M059J (cell line): Measurements from ENCODE around the gene PCNX4. TPM values are rescaled to one million over a fixed set of nuclear protein-coding genes. Genes with fewer than 3 reads are reported as not detected.

Source experiments
- DNase-seq: peaks from one replicate; pipeline ENCODE4 v3.0.0-alpha.2; 2012; ENCODE audit warnings: low read depth
- total RNA-seq: library from RNA; depleted of rRNA; stranded (reverse); fragments of >200 nt; shearing (Covaris generic); gene quantifications from 2 replicates; pipeline ENCODE4 v1.2.3, GENCODE V29; 2014; rRNA removed

PCNX4 gene
- total RNA-seq, 1 experiment from 2014 or later: 85.1 TPM

DNA sequence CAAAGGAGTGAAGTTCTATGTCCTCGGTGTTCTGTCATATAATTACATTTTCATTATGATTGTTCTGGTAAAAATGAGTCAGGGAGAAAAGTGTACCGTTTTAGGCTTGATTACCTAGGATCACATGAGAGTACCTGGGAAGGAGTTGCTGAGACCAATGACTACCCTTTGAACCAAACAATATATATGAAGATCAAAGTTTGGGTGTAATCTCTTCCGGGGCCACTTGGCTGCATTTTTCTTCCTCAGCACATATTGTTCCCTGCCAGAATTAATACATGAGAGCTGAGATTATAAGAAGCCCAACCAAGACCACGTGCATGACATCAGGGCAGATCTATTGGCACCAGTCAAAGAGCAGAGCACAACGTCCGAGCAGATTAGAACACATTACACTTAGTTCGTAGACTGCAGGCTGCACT is 114.5 kb downstream of the PCNX4 start:
- DNase-seq: no peak

DNA sequence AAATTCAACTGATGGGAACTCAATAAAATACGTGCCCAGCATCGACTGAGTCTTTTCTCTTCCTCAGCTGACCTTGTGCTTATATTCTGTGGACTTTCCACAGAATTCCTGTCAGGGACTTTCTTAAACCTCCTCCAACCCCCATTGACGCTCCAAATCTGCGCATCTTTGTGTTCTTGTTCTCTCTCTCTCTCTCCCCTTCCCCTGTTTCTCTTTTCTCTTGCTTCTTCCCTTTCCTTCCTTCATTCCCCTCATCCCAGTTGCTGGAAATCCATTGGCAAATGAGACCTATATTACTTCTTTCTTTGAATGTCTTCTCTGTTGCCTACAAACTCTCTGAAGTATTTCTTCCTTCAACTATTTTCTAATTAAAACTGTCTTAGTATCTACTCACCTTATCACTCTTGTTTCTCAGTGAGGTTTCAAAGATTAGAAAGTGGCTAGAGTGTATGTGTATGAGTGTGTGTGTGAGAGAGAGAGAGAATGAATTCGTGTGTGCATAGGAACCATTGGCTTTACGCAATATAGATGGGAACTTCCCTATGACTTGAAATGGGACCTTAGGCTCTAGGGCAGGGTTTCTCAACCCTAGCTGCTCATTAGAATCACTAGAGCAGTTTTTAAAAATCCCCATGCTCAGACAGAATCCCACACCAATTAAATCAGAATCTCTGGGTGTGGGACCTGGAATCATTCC is 115.3 kb downstream of the PCNX4 start:
- no peak for DNase-seq

GRCh38 chr14:60210703-60211102 is 119.0 kb downstream of the PCNX4 start:
- DNase-seq: no peak

DNA sequence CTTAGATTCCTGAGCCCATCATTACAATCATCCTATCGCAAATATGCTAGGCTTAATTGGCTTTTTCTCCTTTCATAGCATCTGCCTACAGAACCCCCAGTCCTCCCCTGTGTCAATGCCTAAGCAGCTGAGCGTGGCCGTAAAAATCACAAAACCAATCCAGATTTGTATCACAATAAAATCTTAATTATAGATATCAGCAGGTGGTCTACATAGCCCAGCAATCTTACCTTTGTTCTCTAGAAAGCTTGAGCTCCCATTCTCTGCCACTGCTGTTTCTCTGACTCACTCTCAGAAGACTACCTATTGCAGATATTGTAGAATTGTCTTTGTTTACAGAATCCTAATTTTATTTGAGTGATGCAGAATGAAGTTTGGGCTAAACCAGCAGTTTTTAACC is 119.4 kb downstream of the PCNX4 start:
- DNase-seq: no peak

DNA sequence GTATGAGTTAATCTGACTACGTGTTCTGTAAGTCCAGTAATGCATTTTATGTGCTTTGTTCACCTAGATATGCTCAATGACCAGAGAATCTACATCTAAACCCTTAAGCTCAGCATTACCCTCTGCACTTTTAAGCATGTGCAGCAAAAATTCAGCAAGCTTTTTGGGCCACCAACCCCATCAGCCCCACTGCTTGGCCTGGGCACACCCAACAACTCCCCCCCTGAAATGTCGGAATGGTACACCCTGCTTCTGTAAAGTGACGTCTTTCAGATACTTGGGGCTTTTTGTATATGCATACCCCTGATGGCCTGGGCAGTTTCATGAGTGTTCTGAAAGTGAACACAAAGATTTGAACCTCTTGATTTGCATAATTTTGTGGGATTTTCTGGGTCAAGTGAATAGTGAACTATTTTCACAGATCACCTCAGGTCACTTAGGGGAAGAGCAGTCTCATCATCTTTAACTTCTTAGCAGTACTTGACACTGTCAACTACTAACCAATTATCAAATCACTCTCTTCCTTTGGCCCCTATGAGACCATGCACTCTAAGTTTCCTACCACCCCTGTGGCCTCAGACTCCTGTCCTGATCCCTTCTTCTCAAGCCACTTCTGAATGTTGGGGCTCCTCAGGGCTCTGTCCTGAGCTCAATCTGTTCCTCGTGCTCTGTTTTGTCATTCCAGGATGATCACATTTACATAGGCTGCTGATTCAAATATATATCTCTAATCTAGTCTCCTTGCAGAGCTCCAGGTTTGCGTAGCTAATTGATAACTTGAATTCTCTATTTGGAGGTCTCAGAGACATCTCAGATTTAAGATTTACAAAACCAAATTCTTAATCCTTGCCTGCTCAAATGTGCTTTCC is 121.0 kb downstream of the PCNX4 start:
- no peak for DNase-seq

GRCh38 chr14:60214003-60214402 is 122.3 kb downstream of the PCNX4 start:
- DNase-seq: no peak

DNA sequence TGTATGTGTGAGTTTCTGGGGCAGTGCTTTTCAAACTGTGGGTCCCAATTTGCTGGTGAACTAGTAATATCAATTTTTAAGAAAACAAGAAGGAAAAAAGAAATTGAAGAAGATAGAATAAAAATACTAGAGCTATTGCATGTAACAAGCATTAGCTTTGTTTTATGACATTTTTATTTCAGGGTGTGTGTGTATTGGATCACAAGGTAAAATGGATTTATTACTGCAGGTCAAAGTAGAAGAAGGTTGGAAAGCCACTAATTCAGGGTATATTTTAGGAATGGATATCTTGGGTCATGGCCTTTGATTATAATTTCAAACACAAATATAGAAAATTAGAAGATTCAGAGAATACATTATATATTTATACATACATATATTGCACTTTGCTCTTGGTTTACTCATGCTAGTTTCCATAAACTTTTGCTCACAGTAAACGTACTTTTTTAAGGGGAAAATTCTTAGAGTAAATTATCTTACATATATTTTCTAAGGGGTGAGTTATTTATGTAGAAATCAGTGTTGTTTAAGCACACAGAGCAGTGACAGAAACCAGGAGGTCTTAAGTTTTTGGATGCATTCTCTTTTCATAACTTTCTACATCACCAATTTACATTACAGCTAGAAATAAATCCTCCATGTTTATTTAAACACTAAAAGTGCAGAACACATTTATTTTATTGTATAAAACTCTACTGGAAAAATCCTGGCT is 122.8 kb downstream of the PCNX4 start:
- no peak for DNase-seq

DNA sequence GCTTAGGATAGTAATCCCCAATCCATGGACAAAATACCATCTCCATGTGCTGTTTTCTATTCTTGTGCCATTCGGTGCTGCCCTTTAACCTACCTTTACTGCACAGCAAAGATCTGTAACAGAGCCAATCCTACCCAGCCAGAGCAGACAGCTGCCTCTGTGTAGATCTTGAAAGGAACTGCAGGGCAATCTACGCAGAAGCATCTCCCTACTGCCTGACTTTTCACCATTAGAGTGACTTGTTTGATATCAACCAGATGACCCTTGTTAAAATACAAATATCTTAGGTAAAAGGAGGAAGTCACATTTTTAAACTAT is 123.4 kb downstream of the PCNX4 start:
- DNase-seq: no peak

- DNase-seq: no peak
Observed at GRCh38 chr14:60215520-60216420, 124.0 kb downstream of the PCNX4 start.

DNA sequence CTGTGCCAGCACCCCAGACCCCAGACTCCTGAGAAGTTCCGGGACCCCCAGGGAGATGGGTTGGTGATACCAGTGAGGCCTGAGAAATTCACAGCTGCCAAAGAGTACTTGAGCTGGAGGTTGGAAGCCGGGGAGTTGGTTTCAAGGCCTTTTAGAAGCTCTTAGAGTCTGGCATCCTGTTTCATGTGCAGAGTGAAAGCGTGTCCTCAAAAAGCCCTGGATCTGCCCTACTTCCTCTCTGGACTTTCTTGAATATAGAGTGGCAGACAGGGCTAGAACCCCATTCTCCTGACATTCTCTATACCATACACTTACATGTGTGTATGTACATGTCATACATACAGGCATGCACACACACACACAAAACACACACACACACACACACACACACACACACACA is 126.0 kb downstream of the PCNX4 start:
- DNase-seq: no peak

Other genes starting within 250 kb of the PCNX4 start
- 0.49 TPM in 1 of 2 replicates, not detected in the other for gene RTN1, start 221.1 kb upstream of the PCNX4 start, total RNA-seq
- not detected in 2 replicates for gene LRRC9, start 171.8 kb upstream of the PCNX4 start, total RNA-seq
- 55.0 and 58.6 TPM in 2 replicates for gene DHRS7, start 73.5 kb downstream of the PCNX4 start, total RNA-seq
- gene PPM1A, start 157.3 kb downstream of the PCNX4 start, total RNA-seq: 20.0 and 23.4 TPM in 2 replicates